HG03103 (cell line): ENCODE data around the gene MAPK11.

Experiments used
- ATAC-seq: cut with Tn5 transposase; IDR thresholded peaks from one replicate; pipeline ENCODE4 v1.9.1; 2021; ENCODE audit warnings: low read depth; ENCODE audit not compliant: unreplicated experiment

The MAPK11 gene

DNA sequence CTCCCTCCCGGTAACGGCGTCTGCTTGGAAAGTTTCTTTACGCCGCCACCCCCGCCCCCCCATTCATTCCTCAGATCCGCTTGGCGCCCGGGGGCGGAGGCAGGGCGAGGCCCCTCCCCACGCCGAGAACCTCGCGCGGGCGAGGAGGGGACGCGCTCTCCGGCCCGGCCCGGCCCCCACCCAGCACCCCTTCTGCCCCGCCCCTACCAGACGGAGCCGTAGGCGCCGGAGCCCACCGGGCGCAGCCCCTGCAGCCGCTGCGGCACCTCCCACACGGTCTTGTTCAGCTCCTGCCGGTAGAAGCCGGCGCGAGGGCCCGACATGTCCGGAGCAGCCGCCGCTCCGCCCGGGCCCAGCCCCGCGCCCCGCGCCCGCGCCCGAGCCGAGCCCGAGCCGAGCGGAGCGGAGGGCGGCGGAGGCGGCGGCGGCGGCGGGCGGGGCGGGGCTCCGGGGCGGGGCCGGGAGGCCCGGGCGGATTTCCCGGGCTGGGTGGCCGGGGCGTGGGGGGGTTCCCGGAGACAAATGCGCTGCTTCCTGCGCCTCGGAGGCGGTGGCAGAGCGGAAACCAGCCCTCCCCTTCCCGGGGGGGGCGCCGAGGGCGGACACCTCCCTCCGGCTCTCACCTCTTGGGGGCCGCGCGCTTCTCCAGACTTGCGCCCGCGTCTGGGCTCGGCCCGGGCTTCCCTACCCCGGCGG, at the start of gene MAPK11:
Gene MAPK11 (minus strand): TSS at position 411 of the 696 bp plus-strand sequence. CDS start 88 bp downstream, at position 323.
- ATAC-seq: no peak

GRCh38 chr22:50319503-50319951, 49.3 kb upstream of the MAPK11 start:
- ATAC-seq: no peak

GRCh38 chr22:50318698-50319411, 48.7 kb upstream of the MAPK11 start:
- ATAC-seq: no peak

GRCh38 chr22:50318356-50318697, 48.1 kb upstream of the MAPK11 start:
- ATAC-seq: no peak

DNA sequence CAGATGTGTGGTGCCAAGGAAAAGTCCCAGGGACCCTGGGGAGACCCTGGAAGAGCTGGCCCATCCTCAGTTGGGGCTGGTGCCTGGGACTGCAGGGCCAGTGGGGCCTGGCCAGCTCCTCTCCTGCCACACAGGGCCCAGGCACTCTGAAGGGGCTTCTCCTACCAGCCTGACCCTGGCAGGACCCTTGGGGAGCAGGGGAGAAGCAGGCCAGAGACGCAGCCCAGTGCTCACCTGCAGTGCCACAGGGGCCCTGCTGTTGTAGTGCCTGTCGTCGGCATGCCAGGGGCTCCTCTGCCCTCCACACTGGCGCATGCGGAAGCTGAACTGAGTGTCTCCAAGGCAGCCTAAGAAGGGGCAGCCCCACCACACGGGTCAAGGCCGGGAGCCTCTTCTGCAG, 47.5 kb upstream of the MAPK11 start:
- no peak for ATAC-seq

- no peak for ATAC-seq
These were observed 47.0 kb upstream of the MAPK11 start for GRCh38 chr22:50317178-50317577.

GRCh38 chr22:50316114-50317065, 46.2 kb upstream of the MAPK11 start:
- ATAC-seq: no peak

- ATAC-seq: no peak
These were observed 45.3 kb upstream of the MAPK11 start for GRCh38 chr22:50315289-50316113.

DNA sequence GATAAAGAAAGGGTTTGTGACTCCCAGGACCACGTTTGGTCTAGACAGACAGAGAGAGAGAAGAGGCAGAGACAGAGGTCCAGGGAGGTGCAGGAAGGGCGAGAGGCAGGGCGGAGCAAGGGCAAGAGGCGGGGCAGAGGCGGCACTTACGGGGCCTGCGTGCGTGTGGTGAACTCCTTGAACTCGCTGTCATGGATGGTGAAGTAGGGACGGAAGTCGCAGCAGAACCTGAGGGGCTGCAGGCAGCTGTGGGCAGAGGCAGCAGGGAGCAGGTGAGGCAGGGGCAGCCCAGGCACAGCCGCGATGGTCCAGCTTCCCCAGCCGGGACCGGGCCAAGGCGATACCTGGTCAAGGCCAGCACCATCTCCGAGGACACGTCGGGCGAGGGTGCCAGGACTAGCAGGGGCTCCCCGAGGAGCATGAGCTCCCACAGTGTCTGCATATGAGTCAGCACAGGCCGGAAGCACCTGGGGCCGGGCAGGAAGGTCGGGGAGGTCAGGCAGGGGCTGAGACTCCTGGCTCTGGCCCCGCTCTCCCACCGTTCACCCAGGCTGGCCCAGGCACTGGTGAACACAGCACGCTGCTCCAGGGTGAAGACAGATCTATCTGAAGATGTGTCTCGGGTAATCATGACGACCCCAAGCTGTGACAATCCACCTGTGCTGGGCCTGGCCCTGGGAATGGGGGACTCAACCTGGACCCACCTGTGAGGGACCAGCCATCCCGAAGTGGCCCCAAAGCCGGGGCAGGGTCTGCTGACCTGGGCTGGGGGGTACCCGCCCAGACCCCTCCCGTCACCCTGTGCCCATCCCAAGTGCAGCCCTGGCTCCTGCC, 44.5 kb upstream of the MAPK11 start:
- ATAC-seq: peak; percentile 59

DNA sequence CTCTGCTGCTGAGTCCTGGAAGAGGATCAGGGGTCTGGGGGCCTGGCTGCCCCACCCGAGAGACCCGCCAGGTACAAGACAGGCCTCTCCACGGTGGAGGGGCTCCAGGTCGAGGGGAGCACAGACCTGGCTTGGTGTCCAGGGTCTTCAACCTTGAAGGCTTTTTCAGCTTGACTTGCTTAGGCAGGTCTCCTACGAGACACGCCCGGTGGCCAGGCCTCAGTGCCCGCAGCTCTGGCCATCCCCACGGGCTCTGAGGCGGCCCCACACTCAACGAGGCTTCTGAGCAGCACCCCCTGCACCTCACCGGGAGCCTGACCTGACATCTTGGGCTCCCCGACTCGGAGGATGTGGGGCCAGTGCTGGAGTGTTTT, 43.9 kb upstream of the MAPK11 start:
- ATAC-seq: no peak

DNA sequence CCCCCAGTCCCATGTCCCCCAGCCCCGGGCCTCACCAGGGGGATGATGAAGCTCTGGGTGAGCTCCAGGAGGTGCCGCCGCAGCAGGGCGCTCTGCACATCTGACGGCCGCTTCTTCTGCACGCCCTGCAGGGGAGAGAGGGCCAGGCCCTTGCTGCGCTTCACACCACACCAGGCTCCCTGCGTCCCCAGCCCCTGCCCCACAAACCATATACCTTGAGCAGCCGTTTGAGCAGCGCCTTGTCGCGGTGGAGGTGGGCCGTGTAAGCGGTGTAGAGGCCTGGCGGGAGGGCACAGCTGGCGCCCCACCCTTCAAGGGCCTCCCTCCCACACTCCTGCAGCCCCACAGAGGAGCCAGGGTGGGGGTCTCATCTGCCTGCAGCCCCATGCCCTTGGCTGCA, 43.4 kb upstream of the MAPK11 start:
- ATAC-seq: no peak

- no peak for ATAC-seq
These were observed 42.8 kb upstream of the MAPK11 start for GRCh38 chr22:50313021-50313420.

GRCh38 chr22:50312371-50312770, 42.2 kb upstream of the MAPK11 start:
- no peak for ATAC-seq

GRCh38 chr22:50311606-50312351, 41.6 kb upstream of the MAPK11 start:
- ATAC-seq: no peak

- ATAC-seq: no peak
These were observed 40.8 kb upstream of the MAPK11 start for GRCh38 chr22:50310949-50311444.

DNA sequence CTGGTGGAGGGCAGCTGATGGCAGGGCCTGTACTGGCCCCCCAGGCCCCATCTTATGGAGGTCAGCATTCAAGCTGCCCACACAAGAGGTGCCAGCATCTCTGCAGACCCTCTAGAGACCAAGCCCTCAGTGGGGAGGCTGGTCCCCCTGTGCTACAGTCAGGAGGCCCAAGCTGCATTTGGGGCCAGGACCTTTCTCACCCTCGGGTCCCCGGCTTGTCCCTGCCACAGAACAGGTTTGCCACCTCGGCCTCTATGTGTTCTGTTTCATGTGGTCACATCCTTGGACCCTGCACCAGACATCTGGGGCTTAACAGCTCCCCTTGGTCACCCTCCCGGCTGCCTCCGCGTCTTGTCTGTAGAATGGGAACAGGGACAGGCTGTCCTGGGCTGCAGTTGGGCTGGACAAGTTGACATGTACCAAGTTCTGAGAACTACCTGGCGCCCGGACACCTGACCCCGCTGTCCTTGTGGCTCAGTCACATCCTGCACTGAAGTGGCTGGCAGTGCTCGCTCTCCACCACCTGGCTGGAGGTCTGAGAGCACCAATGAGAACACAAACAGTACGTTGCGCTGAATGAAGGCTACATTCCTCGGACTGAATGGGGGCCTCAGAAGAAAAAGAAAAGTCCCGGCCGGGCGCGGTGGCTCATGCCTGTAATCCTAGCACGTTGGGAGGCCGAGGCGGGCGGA, 40.0 kb upstream of the MAPK11 start:
- ATAC-seq: no peak

- no peak for ATAC-seq
These were observed 39.4 kb upstream of the MAPK11 start for GRCh38 chr22:50309601-50309991.

DNA sequence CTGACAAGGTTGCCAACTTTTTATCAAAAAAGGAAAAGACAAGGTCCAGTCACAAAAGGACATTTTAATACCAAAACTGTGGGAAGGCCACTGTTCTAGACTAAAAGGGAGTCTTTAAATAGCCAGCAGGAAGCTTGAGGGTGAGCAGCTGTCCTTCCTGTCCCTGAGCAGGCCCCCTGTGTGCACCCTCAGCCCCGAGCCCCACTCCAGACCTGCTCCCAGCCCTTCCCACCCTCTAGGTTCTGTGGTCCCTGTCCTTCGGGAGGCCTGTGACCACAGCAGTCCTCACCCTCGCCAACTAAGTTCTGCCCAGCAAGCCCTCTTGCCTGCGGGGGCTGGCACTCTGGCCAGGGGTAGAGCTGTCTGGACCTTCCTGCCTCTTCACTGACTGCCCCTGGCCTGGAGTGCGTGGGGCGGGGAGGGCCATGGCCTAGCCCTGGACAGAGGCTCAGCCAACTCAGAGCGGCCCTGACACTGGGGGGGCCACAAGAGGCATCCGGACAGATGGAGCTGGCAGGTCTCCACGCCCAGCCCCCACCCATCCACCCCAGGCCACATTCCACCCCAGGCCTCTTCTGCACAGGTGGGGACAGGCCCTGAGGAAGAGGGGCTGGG, 38.9 kb upstream of the MAPK11 start:
- no peak for ATAC-seq
